Stimulated activated CD8-positive, alpha-beta memory T cell treated with anti-CD3 and anti-CD28 coated beads, Interleukin-4, amount 100 ng/mL, for 4 hours (primary cell): Measurements from ENCODE around the gene CIB1.

Source experiments
- DNase-seq, 2 donors: peaks; one replicate each; pipeline ENCODE4 v3.0.0-alpha.2; 2020; ENCODE audit warnings: low read depth in 2 of 2, low spot score in 1 of 2

CIB1 gene

DNA sequence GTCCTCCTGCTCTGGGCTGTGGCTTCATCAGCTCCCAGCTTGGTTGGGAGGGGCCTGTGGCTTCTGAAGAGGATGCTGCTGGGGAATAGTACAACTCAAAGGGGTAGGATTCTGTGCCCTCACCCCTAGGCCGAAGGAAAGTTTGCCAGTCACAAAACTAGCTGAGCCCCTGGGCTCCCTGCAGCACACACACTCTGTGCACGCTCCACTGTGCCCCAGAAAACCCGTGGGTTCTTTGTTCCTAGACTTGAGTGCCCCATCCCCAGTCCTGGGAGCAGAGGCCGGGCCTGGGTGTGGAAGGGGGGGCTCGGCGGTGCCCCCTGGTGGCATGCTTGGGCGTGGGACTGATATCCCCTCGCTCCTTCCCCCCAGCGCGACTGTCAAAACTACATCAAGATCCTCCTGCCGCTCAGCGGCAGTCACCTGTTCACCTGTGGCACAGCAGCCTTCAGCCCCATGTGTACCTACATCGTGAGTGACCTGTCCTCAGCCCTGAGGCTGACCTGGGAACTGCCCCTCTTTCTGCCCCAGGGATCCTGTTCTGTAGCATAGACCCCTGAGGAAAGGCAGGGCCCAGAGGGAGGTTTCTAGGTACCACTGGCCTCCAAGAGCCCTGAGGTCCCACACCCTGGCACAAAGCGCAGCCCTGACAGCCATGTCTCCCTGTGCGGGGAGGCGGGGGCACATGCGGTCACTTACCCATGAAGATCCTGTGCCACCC is 14.2 kb downstream of the CIB1 start:
- no peak for DNase-seq

DNA sequence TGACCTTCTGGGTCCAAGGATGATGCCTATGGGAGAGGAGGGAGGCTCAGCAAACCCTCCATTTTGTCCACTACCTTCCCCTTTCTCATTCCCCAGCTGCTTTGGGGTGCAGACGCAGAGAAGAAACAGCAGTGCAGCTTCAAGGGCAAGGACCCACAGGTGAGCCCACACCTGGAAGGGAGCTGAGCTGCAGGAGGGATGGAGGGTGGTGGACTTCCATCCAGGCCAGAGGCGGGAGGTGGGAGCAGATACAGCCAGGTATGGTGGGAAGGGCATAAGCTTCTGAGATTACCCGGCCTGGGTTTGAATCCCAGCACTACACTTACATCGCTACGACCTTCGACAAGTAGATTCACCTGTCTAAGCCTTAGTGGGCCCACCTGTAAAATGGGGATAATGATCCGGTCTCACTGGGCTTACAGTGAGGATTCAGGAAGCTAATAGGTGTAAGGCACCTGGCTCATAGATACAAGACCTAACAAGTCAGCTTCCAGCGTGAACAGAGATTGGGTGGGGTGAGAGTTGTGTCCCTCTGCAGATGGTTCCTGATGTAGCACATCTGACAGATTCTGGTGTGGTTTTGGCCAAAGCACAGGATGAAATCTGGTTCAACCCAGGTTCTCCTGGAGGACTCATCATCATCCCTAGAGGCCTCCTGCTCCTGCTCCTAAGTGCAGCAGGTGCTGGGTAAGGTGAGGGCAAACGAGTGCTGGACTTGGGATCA is 15.9 kb downstream of the CIB1 start:
- no peak for DNase-seq

DNA sequence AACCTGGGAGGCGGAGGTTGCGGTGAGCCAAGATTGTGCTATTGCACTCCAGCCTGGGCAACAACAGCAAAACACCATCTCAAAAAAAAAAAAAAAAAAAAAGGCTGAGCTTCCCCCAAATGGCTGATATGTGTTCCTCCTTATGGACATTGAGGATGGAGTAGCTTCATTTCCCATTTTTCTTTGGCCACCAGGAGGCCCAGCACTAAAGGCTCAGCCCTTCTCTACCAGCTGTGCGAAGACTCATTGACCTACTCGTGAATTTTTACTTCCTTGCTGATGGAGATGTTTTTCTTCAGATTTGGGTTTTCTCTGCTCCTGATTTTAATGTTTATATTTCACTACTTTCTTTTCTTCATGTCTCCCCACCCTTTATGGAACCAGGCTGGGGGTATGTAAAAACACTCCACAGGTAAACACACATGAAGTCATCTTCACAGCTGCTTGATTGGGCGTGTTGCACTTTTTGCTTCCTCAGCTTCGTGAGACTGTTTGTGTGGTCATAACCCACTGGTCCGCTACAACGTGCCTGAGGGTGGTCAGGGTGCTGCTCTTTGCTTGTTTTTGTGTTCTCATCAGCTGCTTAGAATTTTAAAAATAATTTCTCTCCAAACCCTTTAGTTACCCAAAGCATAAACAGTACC is 19.1 kb downstream of the CIB1 start:
- DNase-seq = no peak

DNA sequence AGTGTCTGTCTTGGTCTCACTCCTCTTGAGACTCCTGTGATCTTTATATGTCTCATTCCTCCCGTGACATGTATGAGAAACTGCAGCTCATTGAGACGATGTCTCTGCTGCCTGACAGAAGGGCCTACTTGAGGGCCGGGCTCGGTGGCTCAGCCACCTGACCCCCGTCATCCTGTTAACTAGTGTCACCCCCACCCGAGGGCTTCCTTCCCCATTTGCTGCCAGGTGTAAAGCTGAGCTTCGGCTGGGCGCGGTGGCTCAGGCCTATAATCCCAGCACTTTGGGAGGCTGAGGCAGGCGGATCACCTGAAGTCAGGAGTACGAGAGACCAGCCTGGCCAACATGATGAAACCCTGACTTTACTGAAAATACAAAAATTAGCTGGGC is 19.9 kb downstream of the CIB1 start:
- no peak for DNase-seq

DNA sequence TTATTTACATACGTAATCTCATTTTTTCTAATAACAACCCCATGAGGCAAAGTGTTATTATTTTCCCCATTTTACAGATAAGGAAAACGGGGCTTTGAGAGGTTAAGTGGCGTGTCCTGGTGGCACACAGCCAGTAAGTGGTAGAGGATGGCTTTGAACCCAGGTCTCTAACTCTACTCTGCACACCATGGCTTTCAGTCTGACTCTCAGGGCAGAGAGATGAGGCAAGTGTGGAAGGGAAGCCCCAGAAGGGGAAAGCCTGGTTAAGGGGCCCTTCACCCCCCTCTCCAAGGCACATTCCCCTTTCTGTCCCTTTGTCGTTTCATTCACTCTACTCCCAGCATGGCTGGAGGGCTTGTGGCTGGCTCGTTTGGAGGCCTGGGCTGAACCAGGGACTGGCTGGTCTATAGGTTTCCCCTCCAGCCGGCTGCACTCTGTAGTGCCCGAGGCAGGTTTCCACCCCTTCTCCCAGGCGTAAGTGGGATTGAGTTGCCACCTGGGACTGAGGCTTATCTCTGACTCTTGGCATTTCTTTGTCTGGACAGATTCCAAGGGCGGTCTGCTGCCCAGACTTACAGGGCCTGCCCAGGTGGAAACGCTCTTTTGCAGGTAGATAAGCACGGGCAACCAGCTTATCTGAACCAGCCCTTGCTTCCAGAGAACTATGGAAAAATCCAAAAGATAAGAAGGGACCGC is 20.5 kb downstream of the CIB1 start:
- no peak for DNase-seq

DNA sequence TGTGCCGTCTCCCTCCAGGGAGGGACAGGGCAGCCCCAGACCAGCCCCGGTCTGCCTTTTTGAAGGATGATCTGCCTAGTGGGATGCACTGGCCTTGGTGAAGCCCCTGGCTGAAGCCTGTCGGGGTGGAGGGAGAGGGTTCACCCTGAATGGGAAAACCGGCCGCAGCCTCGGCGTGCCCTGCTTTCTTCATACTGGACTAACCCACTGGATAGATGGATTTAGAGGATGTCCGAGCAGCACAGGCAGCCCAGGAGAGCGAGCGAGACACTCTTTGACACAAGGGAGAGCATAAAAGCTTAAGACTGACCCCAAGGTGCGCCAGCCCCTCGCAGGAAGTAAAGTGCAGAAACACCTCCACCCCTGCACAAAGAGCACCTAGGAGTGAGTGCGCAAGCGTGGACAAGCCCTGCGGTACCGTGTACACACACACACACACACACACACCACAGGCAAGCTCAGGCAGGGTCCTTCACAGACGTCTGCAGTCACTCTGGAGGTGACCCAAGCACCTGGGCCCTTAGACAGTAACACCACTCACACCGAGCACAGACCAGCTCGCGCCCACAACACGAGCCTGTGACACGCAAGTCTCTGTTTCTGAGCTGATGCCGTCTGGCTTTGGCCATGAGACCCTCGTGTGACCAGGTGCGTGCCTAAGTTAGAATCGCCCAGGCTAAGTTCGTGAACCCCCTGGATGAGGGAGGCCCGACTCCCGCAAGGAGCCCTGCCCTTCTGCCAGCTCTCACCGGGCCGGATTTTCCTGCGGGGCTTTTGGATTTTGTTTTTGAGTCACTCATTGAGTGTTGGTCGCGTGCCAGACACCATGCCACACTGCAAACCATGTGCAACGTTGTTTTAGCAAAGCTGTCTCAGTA is 21.3 kb downstream of the CIB1 start:
- DNase-seq = no peak

DNA sequence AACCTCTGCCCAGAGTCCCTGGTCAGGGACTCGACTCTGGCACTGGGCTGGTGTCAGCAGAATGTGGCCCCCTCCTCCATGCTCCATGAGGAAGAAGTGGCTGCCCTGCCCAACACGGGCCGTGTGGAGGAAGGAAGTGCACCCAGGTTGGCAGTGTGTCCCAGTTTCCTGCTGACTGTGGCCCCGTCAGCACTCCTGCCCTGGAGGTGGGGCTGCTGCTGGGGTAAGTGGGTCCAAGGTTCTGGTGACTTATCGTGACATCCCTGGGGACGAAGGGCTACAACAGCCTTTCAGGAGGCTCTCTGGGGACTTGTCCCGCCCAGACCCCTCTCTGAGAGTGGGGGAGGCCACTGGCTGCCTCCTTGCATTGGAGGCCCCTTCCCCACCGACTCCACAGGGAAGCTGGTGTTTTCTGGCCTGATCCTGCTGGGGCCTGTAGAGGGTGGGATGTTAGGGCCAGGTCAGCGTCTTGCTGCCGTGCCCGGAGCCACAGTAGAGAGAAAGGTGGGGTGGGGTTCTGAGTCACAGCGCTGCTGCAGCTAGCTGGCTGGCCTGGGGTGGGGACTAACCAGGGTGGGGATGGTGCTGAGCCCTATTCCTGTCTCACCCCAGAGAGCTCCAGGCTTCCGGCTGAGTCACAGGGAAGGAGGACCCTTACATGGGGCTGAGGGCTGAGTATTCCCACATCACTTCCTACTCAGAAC is 22.1 kb downstream of the CIB1 start:
- DNase-seq = no peak

DNA sequence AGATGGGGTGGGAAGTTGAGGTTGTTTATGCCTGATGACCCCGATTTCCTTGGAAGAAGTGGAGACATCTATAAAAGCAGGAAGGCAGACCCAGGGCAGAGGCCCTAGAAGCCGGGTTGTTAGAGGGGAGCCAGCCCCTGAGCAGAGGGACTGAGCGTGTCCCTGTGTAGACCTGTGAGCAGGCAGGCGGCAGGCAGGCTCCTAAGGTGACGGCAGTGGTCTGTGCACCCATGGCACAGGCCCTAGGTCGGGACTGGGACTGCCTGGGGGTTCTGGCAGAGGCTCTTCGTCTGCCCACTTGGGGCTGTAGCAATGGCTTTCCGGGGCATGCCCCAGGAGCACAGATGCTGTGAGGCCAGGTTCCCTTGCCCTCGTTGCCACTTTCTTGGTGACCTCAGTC is 22.7 kb downstream of the CIB1 start:
- DNase-seq = no peak

DNA sequence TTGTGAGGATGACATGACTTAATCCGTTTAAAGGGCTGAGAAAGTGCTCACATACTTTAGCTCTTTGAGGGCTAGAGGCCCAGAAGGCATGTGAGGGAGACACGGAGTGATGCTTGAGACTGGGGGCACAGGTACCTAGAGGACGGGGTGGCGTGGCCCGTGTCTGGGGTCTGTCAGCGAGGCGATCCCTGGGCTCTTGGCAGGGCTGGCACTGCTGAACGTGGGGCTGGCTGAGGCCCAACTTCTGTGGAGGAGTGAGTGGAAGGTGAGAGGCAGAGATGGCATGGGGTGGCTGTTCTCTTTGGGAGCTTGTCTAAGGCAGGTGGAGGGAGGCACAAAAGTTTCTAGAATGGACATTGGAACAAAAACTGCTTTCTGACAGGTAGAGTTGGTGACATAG is 23.1 kb downstream of the CIB1 start:
- DNase-seq = no peak

DNA sequence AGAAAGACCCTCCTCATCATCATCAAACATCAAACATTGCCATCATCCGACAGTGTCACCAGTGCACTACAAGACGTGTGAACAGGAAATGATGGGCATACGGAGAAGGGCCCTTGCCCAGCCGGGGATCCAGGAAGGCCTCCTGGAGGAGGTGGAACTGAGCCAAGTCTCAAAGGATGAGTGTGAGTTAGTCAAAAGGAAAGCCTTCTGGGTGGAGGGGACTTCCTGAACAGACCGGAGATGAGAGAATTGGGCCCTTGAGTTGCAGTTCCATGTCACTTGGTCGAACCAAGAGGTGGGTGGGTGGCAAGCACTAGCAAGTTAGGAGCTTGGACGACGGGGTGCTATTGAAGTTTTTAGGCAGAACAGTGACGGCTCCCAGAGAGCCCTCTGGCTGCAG is 24.1 kb downstream of the CIB1 start:
- DNase-seq = no peak

DNA sequence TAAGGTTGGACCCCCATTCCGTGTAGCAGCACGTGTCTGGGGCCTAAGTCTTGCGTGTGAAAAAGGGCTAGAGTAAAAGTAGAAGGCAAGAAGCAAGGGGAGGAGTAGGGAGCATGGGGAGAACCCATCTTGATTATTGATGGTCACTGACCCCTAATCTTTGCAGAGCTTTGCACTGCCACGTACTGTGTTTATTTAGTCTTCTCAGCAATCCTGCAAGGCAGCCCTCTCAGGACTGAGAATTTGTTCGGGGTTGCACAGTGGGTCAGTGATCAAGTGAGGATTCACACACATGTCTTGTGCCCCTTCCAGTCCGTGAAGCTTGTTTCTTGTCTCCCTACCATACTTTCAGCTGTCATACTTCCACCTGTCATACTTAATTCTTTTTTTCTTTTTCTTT is 25.4 kb downstream of the CIB1 start:
- DNase-seq = no peak

DNA sequence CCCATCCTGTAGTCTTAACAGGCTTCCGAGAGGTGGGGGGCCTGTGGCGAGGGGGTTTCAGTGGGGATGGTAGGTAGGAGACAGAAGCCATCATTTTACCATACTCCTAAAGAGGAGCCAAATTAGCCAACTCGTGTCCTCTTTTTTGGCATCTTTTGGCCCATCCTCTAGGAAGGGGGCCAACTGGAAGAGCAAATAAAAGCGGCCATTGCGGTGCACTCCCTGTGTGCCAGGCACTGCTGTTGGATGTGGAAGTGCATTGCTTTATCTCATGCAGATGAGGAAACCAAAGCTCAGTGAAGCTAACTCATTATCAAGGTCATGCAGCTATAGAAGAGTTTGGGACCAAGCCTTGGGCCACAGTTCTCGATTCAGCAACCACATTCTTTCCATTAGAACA is 26.5 kb downstream of the CIB1 start:
- no peak for DNase-seq

DNA sequence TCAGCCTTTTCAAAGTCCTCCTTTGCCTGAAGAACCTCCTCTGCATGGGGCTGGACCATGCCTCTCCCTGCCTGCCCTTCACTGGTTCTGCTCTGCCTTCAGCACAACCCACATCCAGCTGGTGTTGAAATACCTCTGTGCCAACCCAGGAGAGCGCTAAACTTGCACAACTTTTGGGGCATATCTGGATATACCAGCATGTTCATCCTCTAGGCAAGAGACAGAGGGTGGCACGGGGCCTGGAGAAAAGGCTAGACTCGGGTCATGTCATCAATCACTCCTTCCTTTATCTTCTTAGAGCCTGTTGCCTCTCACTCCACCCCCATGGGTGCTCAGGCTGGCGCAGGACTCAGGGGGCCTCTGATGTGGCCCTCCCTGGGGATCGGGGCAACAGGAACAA is 27.9 kb downstream of the CIB1 start:
- DNase-seq = no peak

DNA sequence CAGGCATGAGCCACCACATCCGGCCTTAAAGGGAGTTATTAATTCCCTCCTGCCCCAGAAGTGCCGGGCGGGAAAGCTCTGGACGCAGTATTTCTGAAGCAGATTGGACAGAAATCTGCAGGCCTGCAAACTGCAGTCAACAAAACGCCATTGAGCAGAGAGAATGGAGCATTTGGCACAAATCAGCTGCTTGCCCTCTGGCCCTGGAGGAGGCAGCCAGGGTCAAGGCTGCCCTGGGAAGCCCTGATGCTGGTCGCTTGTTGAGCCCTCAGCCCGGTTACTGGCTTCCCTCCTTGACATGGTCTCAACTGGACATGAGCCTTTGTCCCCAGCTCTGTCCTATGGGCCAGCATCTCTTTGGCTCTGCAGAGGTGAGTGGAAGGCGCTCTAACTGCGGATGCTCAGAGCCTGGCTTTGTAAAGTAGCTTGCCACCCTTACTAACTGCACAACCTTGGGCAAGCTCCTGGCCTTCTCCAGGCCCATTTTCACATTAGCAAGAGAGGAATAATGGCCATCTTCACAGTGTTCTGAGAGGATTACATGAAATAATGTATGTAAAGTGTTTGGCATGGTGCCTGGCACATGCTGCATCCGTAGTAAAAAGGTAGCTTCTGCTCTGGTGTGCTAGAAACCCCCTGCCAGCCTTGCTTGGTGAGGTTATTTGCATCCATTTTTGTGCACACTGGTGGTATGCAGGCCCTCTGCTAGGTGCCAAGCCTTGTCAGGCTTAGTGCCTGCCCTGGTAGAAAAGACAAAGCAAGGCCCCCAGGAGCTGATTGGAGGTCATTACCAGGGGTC is 28.5 kb downstream of the CIB1 start:
- DNase-seq = no peak

DNA sequence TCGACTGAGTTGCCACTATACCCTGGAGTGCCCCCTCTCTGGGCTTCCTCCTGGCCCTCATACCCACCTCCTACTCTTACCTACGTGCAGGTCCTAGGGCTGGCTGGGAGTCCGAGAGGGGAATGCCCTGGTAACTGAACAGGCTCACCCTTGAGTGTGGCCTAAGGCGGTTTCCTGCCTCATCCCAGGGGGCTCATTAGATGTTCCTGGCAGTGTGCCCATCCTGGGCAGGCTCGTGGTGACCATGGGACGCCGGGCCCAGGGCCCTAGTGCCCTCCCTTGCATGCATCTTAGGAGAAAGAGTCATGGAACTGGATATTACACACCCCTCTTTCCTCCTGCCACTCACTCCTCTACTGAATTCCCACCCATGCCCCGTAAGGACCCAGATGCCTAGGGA is 29.8 kb downstream of the CIB1 start:
- DNase-seq = no peak

DNA sequence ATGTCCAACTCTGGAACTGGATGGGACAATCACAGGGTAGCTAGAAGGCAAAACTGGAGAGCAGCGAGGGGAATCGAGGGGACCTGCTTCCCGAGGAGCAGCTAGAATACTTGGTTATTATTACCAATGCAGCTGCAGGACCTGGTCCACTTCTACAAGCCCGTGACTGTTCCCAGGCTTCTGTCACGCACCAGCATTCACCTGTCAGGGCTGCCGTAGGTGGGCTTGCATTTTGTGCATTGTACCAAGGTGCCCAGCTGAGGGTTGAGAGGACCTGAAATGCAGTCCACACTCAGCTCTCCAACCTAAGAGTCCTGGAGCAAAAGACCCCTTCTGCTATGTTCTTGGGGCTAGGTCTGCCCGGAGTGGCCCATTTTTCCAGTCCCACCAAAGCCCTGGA is 30.3 kb downstream of the CIB1 start:
- DNase-seq = no peak

DNA sequence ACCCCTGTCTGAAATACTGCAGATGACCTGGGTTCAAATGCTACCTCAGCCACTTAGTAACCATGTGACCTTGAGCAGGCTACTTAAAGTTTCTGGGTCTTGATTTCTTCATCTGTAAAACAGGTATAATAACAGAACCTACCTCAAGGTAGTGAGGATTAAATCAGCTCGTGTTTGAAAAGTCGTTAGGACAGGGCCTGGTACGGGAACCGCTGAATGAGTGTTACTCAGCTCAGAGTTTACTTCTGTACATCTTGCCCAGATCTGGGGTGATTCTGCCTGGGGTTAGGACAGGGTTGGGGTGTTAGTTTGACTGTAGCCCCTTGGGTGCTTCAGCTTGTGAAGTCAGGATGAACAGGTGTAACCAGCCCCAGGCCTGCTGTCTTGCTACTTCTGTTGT is 30.8 kb downstream of the CIB1 start:
- no peak for DNase-seq

DNA sequence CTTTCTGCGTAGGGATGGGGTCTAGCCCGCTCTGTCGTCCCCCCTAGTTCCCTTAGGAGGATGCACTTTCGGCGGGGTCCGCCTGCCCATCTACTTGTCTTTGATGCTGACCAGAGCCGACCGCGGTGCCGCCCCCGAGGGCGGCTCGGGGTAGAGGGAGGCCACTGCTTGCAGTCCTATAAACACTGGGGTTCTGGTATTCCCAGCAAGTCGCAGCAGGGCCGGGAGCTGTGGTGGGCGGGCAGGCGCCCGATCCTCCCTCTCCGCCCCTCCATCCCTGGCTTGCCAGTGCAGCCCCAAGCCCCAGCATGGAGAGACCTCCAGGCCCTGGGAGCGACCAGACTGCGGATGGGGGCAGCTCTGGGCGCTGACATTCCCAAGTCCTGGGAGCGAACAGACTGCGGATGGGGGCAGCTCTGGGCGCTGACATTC is 31.8 kb downstream of the CIB1 start:
- no peak for DNase-seq

DNA sequence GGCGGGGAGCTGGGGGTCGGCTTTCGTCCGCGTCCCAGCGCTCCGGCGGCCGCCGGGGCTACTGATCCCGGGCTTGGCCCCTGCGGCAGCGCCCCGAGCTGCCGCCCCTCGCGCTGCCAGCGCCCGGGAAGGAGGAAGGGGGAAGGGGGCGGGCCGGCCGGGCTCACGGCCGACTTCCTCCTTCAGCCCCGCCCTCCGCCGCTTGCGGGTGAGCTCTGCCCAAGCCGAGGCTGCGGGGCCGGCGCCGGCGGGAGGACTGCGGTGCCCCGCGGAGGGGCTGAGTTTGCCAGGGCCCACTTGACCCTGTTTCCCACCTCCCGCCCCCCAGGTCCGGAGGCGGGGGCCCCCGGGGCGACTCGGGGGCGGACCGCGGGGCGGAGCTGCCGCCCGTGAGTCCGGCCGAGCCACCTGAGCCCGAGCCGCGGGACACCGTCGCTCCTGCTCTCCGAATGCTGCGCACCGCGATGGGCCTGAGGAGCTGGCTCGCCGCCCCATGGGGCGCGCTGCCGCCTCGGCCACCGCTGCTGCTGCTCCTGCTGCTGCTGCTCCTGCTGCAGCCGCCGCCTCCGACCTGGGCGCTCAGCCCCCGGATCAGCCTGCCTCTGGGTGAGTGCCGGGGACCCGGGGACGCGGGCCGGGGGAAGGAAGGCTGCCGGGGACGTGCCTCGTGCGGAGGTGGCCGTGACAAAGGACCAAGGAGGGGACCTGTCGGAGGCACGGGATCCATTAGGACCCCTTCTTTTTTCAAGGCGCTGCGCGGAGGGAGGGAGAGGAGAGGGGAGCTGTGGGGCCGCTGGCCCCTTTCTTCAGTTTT is 32.4 kb downstream of the CIB1 start, which contains the start of gene SEMA4B:
Gene SEMA4B, plus strand, starts transcription at position 201 of the 814 bp plus-strand sequence. Its CDS starts 249 bp downstream, at position 450.
- peak in 1 of 2 donors; percentile 34 for DNase-seq
